ENCODE measurements around the gene ADIPOR2.

The ADIPOR2 gene

GRCh38 chr12:1821805-1822204 is 130.9 kb downstream of the ADIPOR2 start:
- Histone ChIP-seq H3K4me1 (ENCODE audit: control insufficient read depth in 1 of 2, insufficient read depth in 2 of 2, low read length in 2 of 2) (peaks cover 0 to 11% of the 10 kb centered on the region in 2 donors), H3K9me3 (ENCODE audit: control insufficient read depth in 1 of 2, low read length in 2 of 2) (no peaks in the 10 kb centered on the region), H3K27ac (ENCODE audit: low read length) (no peak overlapping the region), H3K36me3 (ENCODE audit: control insufficient read depth in 1 of 2, insufficient read depth in 2 of 2, low read length in 2 of 2) (no peaks in the 10 kb centered on the region), H3K27me3 (ENCODE audit: low read depth, low read length) (peaks cover 28% of the 10 kb centered on the region), H3K4me3 (ENCODE audit: low read depth in 1 of 2, low read length in 2 of 2) (no peak overlapping the region)

- Histone ChIP-seq H3K4me3 (ENCODE audit: low read depth in 1 of 2, low read length in 2 of 2) (no peak overlapping the region), H3K27me3 (ENCODE audit: low read depth, low read length) (peaks cover 28% of the 10 kb centered on the region), H3K27ac (ENCODE audit: low read length) (no peak overlapping the region), H3K4me1 (ENCODE audit: control insufficient read depth in 1 of 2, insufficient read depth in 2 of 2, low read length in 2 of 2) (peaks cover 0 to 11% of the 10 kb centered on the region in 2 donors), H3K36me3 (ENCODE audit: control insufficient read depth in 1 of 2, insufficient read depth in 2 of 2, low read length in 2 of 2) (no peaks in the 10 kb centered on the region), H3K9me3 (ENCODE audit: control insufficient read depth in 1 of 2, low read length in 2 of 2) (no peaks in the 10 kb centered on the region)
These were observed 131.8 kb downstream of the ADIPOR2 start for GRCh38 chr12:1822699-1823098.

GRCh38 chr12:1823237-1823636 is 132.4 kb downstream of the ADIPOR2 start:
- Histone ChIP-seq H3K27me3 (ENCODE audit: low read depth, low read length) (peaks cover 28% of the 10 kb centered on the region), H3K27ac (ENCODE audit: low read length) (no peak overlapping the region), H3K9me3 (ENCODE audit: control insufficient read depth in 1 of 2, low read length in 2 of 2) (no peaks in the 10 kb centered on the region), H3K4me1 (ENCODE audit: control insufficient read depth in 1 of 2, insufficient read depth in 2 of 2, low read length in 2 of 2) (peaks cover 0 to 11% of the 10 kb centered on the region in 2 donors), H3K36me3 (ENCODE audit: control insufficient read depth in 1 of 2, insufficient read depth in 2 of 2, low read length in 2 of 2) (no peaks in the 10 kb centered on the region), H3K4me3 (ENCODE audit: low read depth in 1 of 2, low read length in 2 of 2) (no peak overlapping the region)

GRCh38 chr12:1825382-1826102 is 134.7 kb downstream of the ADIPOR2 start:
- Histone ChIP-seq H3K9me3 (ENCODE audit: control insufficient read depth in 1 of 2, low read length in 2 of 2) (no peaks in the 10 kb centered on the region), H3K27ac (ENCODE audit: low read length) (no peak overlapping the region), H3K27me3 (ENCODE audit: low read depth, low read length) (peaks cover 21% of the 10 kb centered on the region), H3K36me3 (ENCODE audit: control insufficient read depth in 1 of 2, insufficient read depth in 2 of 2, low read length in 2 of 2) (no peaks in the 10 kb centered on the region), H3K4me1 (ENCODE audit: control insufficient read depth in 1 of 2, insufficient read depth in 2 of 2, low read length in 2 of 2) (peaks cover 0 to 4% of the 10 kb centered on the region in 2 donors), H3K4me3 (ENCODE audit: low read depth in 1 of 2, low read length in 2 of 2) (no peak overlapping the region)

- peaks cover 0 to 6% of the 10 kb centered on the region in 2 donors for H3K4me1 ChIP-seq (ENCODE audit: control insufficient read depth in 1 of 2, insufficient read depth in 2 of 2, low read length in 2 of 2)
- H3K27me3 ChIP-seq (ENCODE audit: low read depth, low read length): peaks cover 12% of the 10 kb centered on the region
- H3K9me3 ChIP-seq (ENCODE audit: control insufficient read depth in 1 of 2, low read length in 2 of 2): no peaks in the 10 kb centered on the region
- no peak overlapping the region for H3K27ac ChIP-seq (ENCODE audit: low read length)
- H3K36me3 ChIP-seq (ENCODE audit: control insufficient read depth in 1 of 2, insufficient read depth in 2 of 2, low read length in 2 of 2): no peaks in the 10 kb centered on the region
- H3K4me3 ChIP-seq (ENCODE audit: low read depth in 1 of 2, low read length in 2 of 2): no peak overlapping the region
These were observed 135.5 kb downstream of the ADIPOR2 start for GRCh38 chr12:1826401-1826800.

- Histone ChIP-seq H3K9me3 (ENCODE audit: control insufficient read depth in 1 of 2, low read length in 2 of 2) (no peaks in the 10 kb centered on the region), H3K27ac (ENCODE audit: low read length) (no peak overlapping the region), H3K27me3 (ENCODE audit: low read depth, low read length) (peaks cover 6% of the 10 kb centered on the region), H3K4me3 (ENCODE audit: low read depth in 1 of 2, low read length in 2 of 2) (no peak overlapping the region), H3K36me3 (ENCODE audit: control insufficient read depth in 1 of 2, insufficient read depth in 2 of 2, low read length in 2 of 2) (no peaks in the 10 kb centered on the region), H3K4me1 (ENCODE audit: control insufficient read depth in 1 of 2, insufficient read depth in 2 of 2, low read length in 2 of 2) (peaks cover 0 to 6% of the 10 kb centered on the region in 2 donors)
These were observed 136.2 kb downstream of the ADIPOR2 start for GRCh38 chr12:1826867-1827705.

- peaks cover 0 to 6% of the 10 kb centered on the region in 2 donors for H3K4me1 ChIP-seq (ENCODE audit: control insufficient read depth in 1 of 2, insufficient read depth in 2 of 2, low read length in 2 of 2)
- H3K4me3 ChIP-seq (ENCODE audit: low read depth in 1 of 2, low read length in 2 of 2): no peak overlapping the region
- no peaks in the 10 kb centered on the region for H3K27me3 ChIP-seq (ENCODE audit: low read depth, low read length)
- H3K9me3 ChIP-seq (ENCODE audit: control insufficient read depth in 1 of 2, low read length in 2 of 2): no peaks in the 10 kb centered on the region
- no peak overlapping the region for H3K27ac ChIP-seq (ENCODE audit: low read length)
- no peaks in the 10 kb centered on the region for H3K36me3 ChIP-seq (ENCODE audit: control insufficient read depth in 1 of 2, insufficient read depth in 2 of 2, low read length in 2 of 2)
These were observed 137.2 kb downstream of the ADIPOR2 start for GRCh38 chr12:1827826-1828805.

GRCh38 chr12:1828856-1829255 is 138.0 kb downstream of the ADIPOR2 start:
- Histone ChIP-seq H3K9me3 (ENCODE audit: control insufficient read depth in 1 of 2, low read length in 2 of 2) (no peaks in the 10 kb centered on the region), H3K27me3 (ENCODE audit: low read depth, low read length) (no peaks in the 10 kb centered on the region), H3K4me3 (ENCODE audit: low read depth in 1 of 2, low read length in 2 of 2) (no peak overlapping the region), H3K36me3 (ENCODE audit: control insufficient read depth in 1 of 2, insufficient read depth in 2 of 2, low read length in 2 of 2) (no peaks in the 10 kb centered on the region), H3K4me1 (ENCODE audit: control insufficient read depth in 1 of 2, insufficient read depth in 2 of 2, low read length in 2 of 2) (peaks cover 0 to 6% of the 10 kb centered on the region in 2 donors), H3K27ac (ENCODE audit: low read length) (no peak overlapping the region)

GRCh38 chr12:1829306-1829900 is 138.5 kb downstream of the ADIPOR2 start:
- no peaks in the 10 kb centered on the region for H3K27me3 ChIP-seq (ENCODE audit: low read depth, low read length)
- H3K4me1 ChIP-seq (ENCODE audit: control insufficient read depth in 1 of 2, insufficient read depth in 2 of 2, low read length in 2 of 2): peaks cover 0 to 6% of the 10 kb centered on the region in 2 donors
- no peak overlapping the region for H3K4me3 ChIP-seq (ENCODE audit: low read depth in 1 of 2, low read length in 2 of 2)
- no peaks in the 10 kb centered on the region for H3K9me3 ChIP-seq (ENCODE audit: control insufficient read depth in 1 of 2, low read length in 2 of 2)
- H3K36me3 ChIP-seq (ENCODE audit: control insufficient read depth in 1 of 2, insufficient read depth in 2 of 2, low read length in 2 of 2): no peaks in the 10 kb centered on the region
- no peak overlapping the region for H3K27ac ChIP-seq (ENCODE audit: low read length)

GRCh38 chr12:1830401-1830845 is 139.6 kb downstream of the ADIPOR2 start:
- Histone ChIP-seq H3K4me3 (ENCODE audit: low read depth in 1 of 2, low read length in 2 of 2) (no peak overlapping the region), H3K9me3 (ENCODE audit: control insufficient read depth in 1 of 2, low read length in 2 of 2) (no peaks in the 10 kb centered on the region), H3K27ac (ENCODE audit: low read length) (no peak overlapping the region), H3K4me1 (ENCODE audit: control insufficient read depth in 1 of 2, insufficient read depth in 2 of 2, low read length in 2 of 2) (peaks cover 0 to 6% of the 10 kb centered on the region in 2 donors), H3K27me3 (ENCODE audit: low read depth, low read length) (no peaks in the 10 kb centered on the region), H3K36me3 (ENCODE audit: control insufficient read depth in 1 of 2, insufficient read depth in 2 of 2, low read length in 2 of 2) (no peaks in the 10 kb centered on the region)

All from muscle layer of duodenum (tissue), 2 donors.